HUES6 (cell line): ENCODE data around the gene CXCL5.

Source experiments
- H3K27ac ChIP-seq: 2 replicates; pipeline ENCODE4 v1.7.0; 2013; ENCODE audit warnings: low read depth, mild to moderate bottlenecking, low read length, inconsistent platforms
- H3K27me3 ChIP-seq: 2 replicates; pipeline ENCODE4 v1.6.1; 2013; ENCODE audit warnings: low read length; ENCODE audit not compliant: control insufficient read depth, insufficient read depth
- H3K36me3 ChIP-seq: 2 replicates; pipeline ENCODE4 v1.6.1; 2013; ENCODE audit warnings: low read length; ENCODE audit not compliant: control insufficient read depth, insufficient read depth
- H3K4me1 ChIP-seq: 2 replicates; pipeline ENCODE4 v1.6.1; 2013; ENCODE audit warnings: low read length; ENCODE audit not compliant: control insufficient read depth, insufficient read depth
- H3K4me3 ChIP-seq: 2 replicates; pipeline ENCODE4 v1.5.1; 2013; ENCODE audit warnings: low read depth, low read length
- H3K9ac ChIP-seq: one replicate; pipeline ENCODE4 v1.6.1; 2013; ENCODE audit warnings: mild to moderate bottlenecking, low read length
- H3K9me3 ChIP-seq: 2 replicates; pipeline ENCODE4 v1.6.1; 2013; ENCODE audit warnings: low read depth, low read length; ENCODE audit not compliant: control insufficient read depth, insufficient read depth

CXCL5 gene

GRCh38 chr4:74015126-74015780, 16.8 kb upstream of the CXCL5 start:
- Histone ChIP-seq H3K27me3 (no peaks in the 10 kb centered on the region), H3K36me3 (no peaks in the 10 kb centered on the region), H3K9ac (no peak overlapping the region), H3K4me3 (no peak overlapping the region), H3K27ac (no peak overlapping the region), H3K4me1 (peaks cover 14% of the 10 kb centered on the region), H3K9me3 (no peaks in the 10 kb centered on the region)

- Histone ChIP-seq H3K4me1 (peaks cover 14% of the 10 kb centered on the region), H3K9ac (no peak overlapping the region), H3K9me3 (no peaks in the 10 kb centered on the region), H3K36me3 (no peaks in the 10 kb centered on the region), H3K27ac (no peak overlapping the region), H3K27me3 (no peaks in the 10 kb centered on the region), H3K4me3 (no peak overlapping the region)
These were observed 15.9 kb upstream of the CXCL5 start for GRCh38 chr4:74014332-74014731.

- H3K27me3 ChIP-seq: no peaks in the 10 kb centered on the region
- no peak overlapping the region for H3K27ac ChIP-seq
- H3K4me3 ChIP-seq: no peak overlapping the region
- H3K9ac ChIP-seq: no peak overlapping the region
- peaks cover 14% of the 10 kb centered on the region for H3K4me1 ChIP-seq
- H3K36me3 ChIP-seq: no peaks in the 10 kb centered on the region
- H3K9me3 ChIP-seq: no peaks in the 10 kb centered on the region
These were observed 14.8 kb upstream of the CXCL5 start for GRCh38 chr4:74013264-74013663.

GRCh38 chr4:74012130-74012529, 13.7 kb upstream of the CXCL5 start:
- Histone ChIP-seq H3K4me1 (peaks cover 14% of the 10 kb centered on the region), H3K9ac (no peak overlapping the region), H3K36me3 (no peaks in the 10 kb centered on the region), H3K27ac (no peak overlapping the region), H3K4me3 (no peak overlapping the region), H3K27me3 (no peaks in the 10 kb centered on the region), H3K9me3 (no peaks in the 10 kb centered on the region)

GRCh38 chr4:74009307-74009706, 10.8 kb upstream of the CXCL5 start:
- no peaks in the 10 kb centered on the region for H3K9me3 ChIP-seq
- no peaks in the 10 kb centered on the region for H3K27me3 ChIP-seq
- no peaks in the 10 kb centered on the region for H3K36me3 ChIP-seq
- H3K4me3 ChIP-seq: no peak overlapping the region
- H3K27ac ChIP-seq: no peak overlapping the region
- no peaks in the 10 kb centered on the region for H3K4me1 ChIP-seq
- H3K9ac ChIP-seq: no peak overlapping the region

GRCh38 chr4:74006009-74006476, 7.6 kb upstream of the CXCL5 start:
- H3K9me3 ChIP-seq: no peaks in the 10 kb centered on the region

GRCh38 chr4:74005528-74005927, 7.1 kb upstream of the CXCL5 start:
- Histone ChIP-seq H3K9ac (no peak overlapping the region), H3K4me1 (no peaks in the 10 kb centered on the region), H3K9me3 (no peaks in the 10 kb centered on the region), H3K27me3 (no peaks in the 10 kb centered on the region), H3K27ac (no peak overlapping the region), H3K4me3 (no peak overlapping the region), H3K36me3 (no peaks in the 10 kb centered on the region)

More at GRCh38 chr4:74006009-74006476, 7.6 kb upstream of the CXCL5 start:
- Histone ChIP-seq H3K27me3 (no peaks in the 10 kb centered on the region), H3K36me3 (no peaks in the 10 kb centered on the region), H3K4me1 (no peaks in the 10 kb centered on the region), H3K27ac (no peak overlapping the region), H3K9ac (no peak overlapping the region), H3K4me3 (no peak overlapping the region)

- no peak overlapping the region for H3K9ac ChIP-seq
- H3K9me3 ChIP-seq: no peaks in the 10 kb centered on the region
- H3K27ac ChIP-seq: no peak overlapping the region
- no peaks in the 10 kb centered on the region for H3K36me3 ChIP-seq
- H3K27me3 ChIP-seq: peaks cover 2% of the 10 kb centered on the region; the same call in 1 of the 2 replicates
- no peaks in the 10 kb centered on the region for H3K4me1 ChIP-seq
- H3K4me3 ChIP-seq: no peak overlapping the region
These were observed 6.2 kb upstream of the CXCL5 start for GRCh38 chr4:74004668-74005067.

- Histone ChIP-seq H3K4me3 (no peak overlapping the region), H3K36me3 (no peaks in the 10 kb centered on the region), H3K4me1 (peaks cover 21% of the 10 kb centered on the region), H3K9me3 (no peaks in the 10 kb centered on the region), H3K27me3 (peaks cover 19% of the 10 kb centered on the region; the same call in 1 of the 2 replicates), H3K27ac (no peak overlapping the region), H3K9ac (no peak overlapping the region)
These were observed 1.8 kb upstream of the CXCL5 start for GRCh38 chr4:74000301-74000700.

GRCh38 chr4:73992050-73992449, 6.4 kb downstream of the CXCL5 start:
- peaks cover 8% of the 10 kb centered on the region for H3K9me3 ChIP-seq
- no peaks in the 10 kb centered on the region for H3K27me3 ChIP-seq
- no peak overlapping the region for H3K9ac ChIP-seq
- no peaks in the 10 kb centered on the region for H3K36me3 ChIP-seq
- peaks cover 2% of the 10 kb centered on the region; the same call in 1 of the 2 replicates for H3K4me1 ChIP-seq
- H3K4me3 ChIP-seq: no peak overlapping the region
- no peak overlapping the region for H3K27ac ChIP-seq

GRCh38 chr4:73991742-73992000, 6.8 kb downstream of the CXCL5 start:
- no peak overlapping the region for H3K9ac ChIP-seq
- H3K9me3 ChIP-seq: peaks cover 8% of the 10 kb centered on the region

More at GRCh38 chr4:73991742-73992000, 6.8 kb downstream of the CXCL5 start:
- Histone ChIP-seq H3K4me1 (no peaks in the 10 kb centered on the region; the same call in 1 of the 2 replicates), H3K4me3 (no peak overlapping the region), H3K27ac (no peak overlapping the region), H3K27me3 (no peaks in the 10 kb centered on the region), H3K36me3 (no peaks in the 10 kb centered on the region)
